HL-60 (cell line): Measurements from ENCODE around the gene MED6.

Experiments
- GABPA ChIP-seq: IDR thresholded peaks from 2 replicates; pipeline ENCODE4 v1.6.1; 2012; ENCODE audit warnings: low read depth
- TF ChIP-seq, protein P1 (sequence below): IDR thresholded peaks from one replicate; pipeline ENCODE4 v1.5.1; 2011; ENCODE audit warnings: low read length, control low read depth, inconsistent platforms; ENCODE audit not compliant: insufficient read depth

DNA sequence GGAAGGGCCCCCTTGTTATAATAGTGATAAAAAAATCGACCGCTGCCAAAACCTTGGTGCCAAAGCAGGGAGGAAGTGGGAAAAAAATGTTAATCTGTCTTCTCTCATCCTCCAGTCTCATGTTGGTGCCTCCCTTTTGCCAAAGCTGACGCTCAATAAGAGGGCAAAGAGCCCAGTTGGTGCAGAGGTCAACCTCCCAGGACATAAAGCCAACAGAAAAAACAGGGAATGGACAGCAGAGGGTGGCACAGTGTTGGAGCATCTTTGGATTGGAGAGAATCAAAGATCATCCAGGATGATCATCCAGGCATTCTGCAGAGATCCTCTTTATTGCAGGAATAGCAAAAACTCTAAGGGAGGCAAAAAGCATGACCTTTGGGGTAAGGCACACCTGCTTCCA lies 31.5 kb upstream of the MED6 start:
- TF ChIP-seq, protein P1, sequence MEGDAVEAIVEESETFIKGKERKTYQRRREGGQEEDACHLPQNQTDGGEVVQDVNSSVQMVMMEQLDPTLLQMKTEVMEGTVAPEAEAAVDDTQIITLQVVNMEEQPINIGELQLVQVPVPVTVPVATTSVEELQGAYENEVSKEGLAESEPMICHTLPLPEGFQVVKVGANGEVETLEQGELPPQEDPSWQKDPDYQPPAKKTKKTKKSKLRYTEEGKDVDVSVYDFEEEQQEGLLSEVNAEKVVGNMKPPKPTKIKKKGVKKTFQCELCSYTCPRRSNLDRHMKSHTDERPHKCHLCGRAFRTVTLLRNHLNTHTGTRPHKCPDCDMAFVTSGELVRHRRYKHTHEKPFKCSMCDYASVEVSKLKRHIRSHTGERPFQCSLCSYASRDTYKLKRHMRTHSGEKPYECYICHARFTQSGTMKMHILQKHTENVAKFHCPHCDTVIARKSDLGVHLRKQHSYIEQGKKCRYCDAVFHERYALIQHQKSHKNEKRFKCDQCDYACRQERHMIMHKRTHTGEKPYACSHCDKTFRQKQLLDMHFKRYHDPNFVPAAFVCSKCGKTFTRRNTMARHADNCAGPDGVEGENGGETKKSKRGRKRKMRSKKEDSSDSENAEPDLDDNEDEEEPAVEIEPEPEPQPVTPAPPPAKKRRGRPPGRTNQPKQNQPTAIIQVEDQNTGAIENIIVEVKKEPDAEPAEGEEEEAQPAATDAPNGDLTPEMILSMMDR: no peak
- no peak for TF ChIP-seq GABPA
